ENCODE measurements around the gene ZCCHC9.

Gene ZCCHC9

DNA sequence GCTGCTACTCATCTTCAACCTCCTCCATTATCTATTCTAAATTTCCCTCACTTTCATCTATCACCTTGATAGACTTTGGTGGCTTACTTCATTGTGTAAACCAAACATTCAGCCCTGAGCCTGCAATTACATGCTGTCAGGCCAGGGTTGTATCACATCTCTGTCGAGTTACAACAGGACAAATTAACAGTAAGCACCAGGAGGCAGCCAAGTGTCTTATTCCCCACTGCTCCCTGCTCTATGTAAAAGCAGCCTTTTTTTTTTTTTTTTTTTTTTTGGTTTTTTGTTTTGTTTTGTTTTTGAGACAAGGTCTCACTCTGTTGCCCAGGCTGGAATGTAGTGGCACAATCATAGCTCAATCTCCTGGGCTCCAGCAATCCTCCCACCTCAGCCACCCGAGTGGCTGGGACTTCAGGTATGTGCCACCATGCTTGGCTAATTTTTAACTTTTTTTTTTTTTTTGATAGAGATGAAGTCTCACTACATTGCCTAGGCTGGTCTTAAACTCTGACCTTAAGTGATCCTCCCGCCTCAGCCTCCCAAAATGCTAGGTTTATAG is 15.2 kb upstream of the ZCCHC9 start:
- H3F3A ChIP-seq (ENCODE audit: insufficient read depth): no peaks in the 10 kb centered on the region
- H3K4me2 ChIP-seq (ENCODE audit: low read depth, low read length, poor library complexity, severe bottlenecking): no peak overlapping the region
- H3K9me2 ChIP-seq (replicated peaks; ENCODE audit: insufficient read depth, low read length): no peaks in the 10 kb centered on the region

GRCh38 chr5:81288021-81288433 is 13.4 kb upstream of the ZCCHC9 start:
- H3K36me3 ChIP-seq (ENCODE audit: low read length): peaks cover 20% of the 10 kb centered on the region
- no peaks in the 10 kb centered on the region for H3K9me2 ChIP-seq (replicated peaks; ENCODE audit: insufficient read depth, low read length)
- H3K9me3 ChIP-seq (ENCODE audit: insufficient read depth, low read length): peaks cover 17% of the 10 kb centered on the region; the same call in 1 of the 2 replicates
- no peak overlapping the region for H3K4me3 ChIP-seq (ENCODE audit: insufficient read depth, low read length, poor library complexity, severe bottlenecking)
- no peaks in the 10 kb centered on the region for H4K20me1 ChIP-seq (ENCODE audit: low read depth, low read length)
- no peak for TF ChIP-seq EZH2phosphoT487 (conservative IDR thresholded peaks at IDR 0.05; ENCODE audit: low read length)
- TF ChIP-seq, protein P1, sequence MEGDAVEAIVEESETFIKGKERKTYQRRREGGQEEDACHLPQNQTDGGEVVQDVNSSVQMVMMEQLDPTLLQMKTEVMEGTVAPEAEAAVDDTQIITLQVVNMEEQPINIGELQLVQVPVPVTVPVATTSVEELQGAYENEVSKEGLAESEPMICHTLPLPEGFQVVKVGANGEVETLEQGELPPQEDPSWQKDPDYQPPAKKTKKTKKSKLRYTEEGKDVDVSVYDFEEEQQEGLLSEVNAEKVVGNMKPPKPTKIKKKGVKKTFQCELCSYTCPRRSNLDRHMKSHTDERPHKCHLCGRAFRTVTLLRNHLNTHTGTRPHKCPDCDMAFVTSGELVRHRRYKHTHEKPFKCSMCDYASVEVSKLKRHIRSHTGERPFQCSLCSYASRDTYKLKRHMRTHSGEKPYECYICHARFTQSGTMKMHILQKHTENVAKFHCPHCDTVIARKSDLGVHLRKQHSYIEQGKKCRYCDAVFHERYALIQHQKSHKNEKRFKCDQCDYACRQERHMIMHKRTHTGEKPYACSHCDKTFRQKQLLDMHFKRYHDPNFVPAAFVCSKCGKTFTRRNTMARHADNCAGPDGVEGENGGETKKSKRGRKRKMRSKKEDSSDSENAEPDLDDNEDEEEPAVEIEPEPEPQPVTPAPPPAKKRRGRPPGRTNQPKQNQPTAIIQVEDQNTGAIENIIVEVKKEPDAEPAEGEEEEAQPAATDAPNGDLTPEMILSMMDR (IDR thresholded peaks at IDR 0.05; ENCODE audit: insufficient read depth, low read length, poor library complexity, severe bottlenecking): no peak
- no peak overlapping the region for H2AFZ ChIP-seq (ENCODE audit: low read depth, low read length, severe bottlenecking)
- H3K27me3 ChIP-seq (ENCODE audit: low read length): no peaks in the 10 kb centered on the region
- H3K9ac ChIP-seq (ENCODE audit: low read length): no peak overlapping the region
- no peak overlapping the region for H3K27ac ChIP-seq (ENCODE audit: low read depth, low read length)
- no peaks in the 10 kb centered on the region for H3F3A ChIP-seq (ENCODE audit: insufficient read depth)
- peaks cover 31% of the 10 kb centered on the region for H3K79me2 ChIP-seq (ENCODE audit: insufficient read depth, low read length)
- no peak overlapping the region for H3K4me2 ChIP-seq (ENCODE audit: low read depth, low read length, poor library complexity, severe bottlenecking)

More for the DNA sequence above, 15.2 kb upstream of the ZCCHC9 start:
- Histone ChIP-seq H3K9me3 (ENCODE audit: insufficient read depth, low read length) (0 out of 2 replicates have a peak, but pooled peaks cover 2% of the 10 kb centered on the region), H3K27ac (ENCODE audit: low read depth, low read length) (no peak overlapping the region), H3K27me3 (ENCODE audit: low read length) (no peaks in the 10 kb centered on the region), H4K20me1 (ENCODE audit: low read depth, low read length) (no peaks in the 10 kb centered on the region), H3K36me3 (ENCODE audit: low read length) (peaks cover 7% of the 10 kb centered on the region; the same call in 1 of the 2 replicates), H3K4me3 (ENCODE audit: insufficient read depth, low read length, poor library complexity, severe bottlenecking) (no peak overlapping the region), H3K9ac (ENCODE audit: low read length) (no peak overlapping the region), H2AFZ (ENCODE audit: low read depth, low read length, severe bottlenecking) (no peak overlapping the region), H3K79me2 (ENCODE audit: insufficient read depth, low read length) (peaks cover 19% of the 10 kb centered on the region)
- TF ChIP-seq EZH2phosphoT487 (conservative IDR thresholded peaks at IDR 0.05; ENCODE audit: low read length): no peak
- TF ChIP-seq, protein P1 (IDR thresholded peaks at IDR 0.05; ENCODE audit: insufficient read depth, low read length, poor library complexity, severe bottlenecking): no peak

- Histone ChIP-seq H3K27me3 (ENCODE audit: low read length) (no peaks in the 10 kb centered on the region), H3K9me2 (replicated peaks; ENCODE audit: insufficient read depth, low read length) (no peaks in the 10 kb centered on the region), H3K4me3 (ENCODE audit: insufficient read depth, low read length, poor library complexity, severe bottlenecking) (no peak overlapping the region), H3K79me2 (ENCODE audit: insufficient read depth, low read length) (peaks cover 36% of the 10 kb centered on the region), H3K36me3 (ENCODE audit: low read length) (peaks cover 20% of the 10 kb centered on the region; the same call in 1 of the 2 replicates), H3K9me3 (ENCODE audit: insufficient read depth, low read length) (peaks cover 23% of the 10 kb centered on the region; the same call in 1 of the 2 replicates), H3F3A (ENCODE audit: insufficient read depth) (no peaks in the 10 kb centered on the region), H2AFZ (ENCODE audit: low read depth, low read length, severe bottlenecking) (no peak overlapping the region), H3K4me2 (ENCODE audit: low read depth, low read length, poor library complexity, severe bottlenecking) (no peak overlapping the region), H3K27ac (ENCODE audit: low read depth, low read length) (no peak overlapping the region), H4K20me1 (ENCODE audit: low read depth, low read length) (no peaks in the 10 kb centered on the region), H3K9ac (ENCODE audit: low read length) (no peak overlapping the region)
- TF ChIP-seq, protein P1 (IDR thresholded peaks at IDR 0.05; ENCODE audit: insufficient read depth, low read length, poor library complexity, severe bottlenecking): no peak
- no peak for TF ChIP-seq EZH2phosphoT487 (conservative IDR thresholded peaks at IDR 0.05; ENCODE audit: low read length)
These were observed 11.2 kb upstream of the ZCCHC9 start for GRCh38 chr5:81290146-81290545.
